HFF-Myc (cell line): ENCODE data around the gene BLM.

Experiments used
- DNase-seq: peaks from one replicate; pipeline ENCODE4 v3.0.0-alpha.2; 2011; ENCODE audit warnings: low read depth; ENCODE audit errors: extremely low read depth
- H3K4me3 ChIP-seq: replicated peaks from 2 replicates; pipeline ENCODE4 v1.5.1; 2011; ENCODE audit warnings: low read depth, mild to moderate bottlenecking, control low read depth, low read length
- CTCF ChIP-seq: IDR thresholded peaks from 2 replicates; pipeline ENCODE4 v1.5.1; 2012; ENCODE audit warnings: mild to moderate bottlenecking, low read depth, low read length, control low read depth; ENCODE audit errors: missing control alignments

Gene BLM

DNA sequence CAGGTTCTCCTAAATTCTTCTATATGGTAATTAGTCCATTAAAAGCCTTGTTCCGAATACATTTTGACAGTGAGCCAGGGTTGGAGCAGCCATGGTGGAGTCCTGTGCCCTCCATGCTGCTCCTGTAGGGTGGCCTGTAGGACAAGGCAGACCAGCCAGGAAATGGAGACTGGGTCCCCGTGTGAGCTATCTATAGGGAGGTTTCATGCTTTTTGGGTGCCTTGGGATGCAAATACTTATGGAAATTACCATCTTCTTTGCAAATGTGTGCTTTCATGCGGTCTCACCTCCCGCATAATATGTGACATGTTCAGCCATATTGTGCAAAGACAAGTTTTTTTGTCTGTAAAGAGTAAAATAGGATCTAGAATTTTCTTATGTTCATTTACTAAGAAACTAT, 93.2 kb downstream of the BLM start:
- TF ChIP-seq CTCF = no peak
- DNase-seq = no peak
- no peak overlapping the region for H3K4me3 ChIP-seq

- TF ChIP-seq CTCF = no peak
- H3K4me3 ChIP-seq = no peak overlapping the region
- DNase-seq = no peak
Measured at GRCh38 chr15:90812171-90812957, 95.2 kb downstream of the BLM start.

- no peak for DNase-seq
- TF ChIP-seq CTCF = no peak
- no peak overlapping the region for H3K4me3 ChIP-seq
Measured at GRCh38 chr15:90812958-90813265, 95.8 kb downstream of the BLM start.

GRCh38 chr15:90813796-90814190, 96.6 kb downstream of the BLM start:
- no peak for TF ChIP-seq CTCF
- no peak overlapping the region for H3K4me3 ChIP-seq
- DNase-seq = no peak

DNA sequence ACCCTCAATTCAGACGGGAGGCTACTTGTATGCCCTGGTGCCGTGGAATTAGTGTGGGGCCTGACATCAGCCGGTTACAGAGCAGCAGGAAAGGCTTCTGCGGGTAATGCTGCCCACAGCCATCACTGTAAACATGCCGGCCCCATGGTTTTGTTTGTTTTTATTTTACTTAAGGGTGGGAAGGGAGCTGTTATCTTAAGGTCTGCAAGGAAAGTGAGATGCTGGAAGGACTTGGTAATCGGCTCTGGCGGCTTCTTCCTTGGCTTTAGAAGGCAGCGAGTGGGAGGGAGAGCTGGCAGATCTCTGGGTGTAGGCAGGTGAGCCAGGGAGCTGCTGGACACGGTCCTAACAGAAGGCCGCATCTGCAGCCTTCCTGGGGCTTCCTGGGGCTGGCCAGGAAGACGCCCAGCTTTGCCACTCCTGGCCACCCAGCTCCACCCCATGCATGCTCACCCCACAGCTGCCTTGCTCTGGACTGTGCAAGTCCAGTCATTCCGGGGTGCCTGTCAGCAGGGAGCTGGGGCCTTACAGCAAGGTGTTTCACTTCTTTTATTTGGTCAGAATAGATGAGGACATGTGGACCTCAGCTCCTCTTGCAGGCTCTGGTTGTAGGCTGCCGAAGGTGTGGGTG, 97.2 kb downstream of the BLM start:
- H3K4me3 ChIP-seq = no peak overlapping the region
- no peak for TF ChIP-seq CTCF
- DNase-seq = no peak

DNA sequence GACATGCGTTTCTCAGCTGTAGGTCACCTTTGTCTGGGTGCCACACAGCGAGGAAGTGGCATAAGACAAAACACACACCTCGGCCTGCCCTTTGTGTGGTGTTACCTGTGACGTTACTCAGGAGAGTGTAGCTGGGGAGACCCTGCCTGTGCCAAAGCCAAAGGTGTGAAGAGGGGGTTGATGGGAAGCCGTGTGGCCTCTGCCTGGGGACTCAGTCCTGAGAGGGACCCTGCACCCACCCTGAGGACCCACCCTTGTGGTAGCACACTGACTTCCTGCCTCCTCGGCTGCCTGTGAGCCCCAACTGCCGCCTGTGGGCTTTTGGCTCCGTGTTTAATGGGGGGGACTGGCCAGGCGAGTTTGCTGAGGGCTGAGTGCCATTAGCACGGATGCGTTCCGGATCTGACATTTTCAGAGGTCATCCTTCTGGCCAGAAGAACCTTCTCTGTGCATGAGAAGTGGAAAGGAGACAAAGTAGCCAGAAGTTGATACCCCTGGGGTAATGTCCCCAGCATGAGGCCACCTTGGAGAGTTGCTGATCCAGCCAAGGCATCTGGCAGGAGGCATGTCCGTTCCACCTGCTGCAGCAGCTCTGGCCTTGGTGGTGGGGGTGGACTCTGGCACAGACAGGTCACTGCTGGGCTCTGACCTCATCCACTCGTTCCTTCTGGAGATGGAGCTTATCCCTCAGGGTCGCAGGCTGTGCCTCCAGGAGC, 99.4 kb downstream of the BLM start:
- no peak for DNase-seq
- no peak for TF ChIP-seq CTCF
- no peak overlapping the region for H3K4me3 ChIP-seq
